C4-2B (cell line): ENCODE measurements around the gene SLC8A3.

Source experiments
- CTCF ChIP-seq: fragments of 450-650 bp; conservative IDR thresholded peaks from 2 replicates; pipeline ENCODE4 v1.5.1; 2017; ENCODE audit warnings: mild to moderate bottlenecking
- ZFX ChIP-seq: fragments of 450-650 bp; IDR thresholded peaks from 2 replicates; pipeline ENCODE4 v1.6.1; 2017

- peak; percentile 94 for TF ChIP-seq CTCF
- no peak for TF ChIP-seq ZFX
Measured at GRCh38 chr14:70073924-70074566, 114.7 kb downstream of the SLC8A3 start.
